ENCODE measurements around the gene OSBPL10. TPM values are rescaled to one million over a fixed set of nuclear protein-coding genes. Genes with fewer than 3 reads are reported as not detected.
A peak's percentile ranks its signal among the peaks of the same experiment; 100 is the strongest.

Gene OSBPL10
- total RNA-seq, 1 donor from 2014 or later = 15.5 TPM

GRCh38 chr3:31926543-31926942, 54.5 kb downstream of the OSBPL10 start:
- no peak for DNase-seq (ENCODE audit: low read depth)

DNA sequence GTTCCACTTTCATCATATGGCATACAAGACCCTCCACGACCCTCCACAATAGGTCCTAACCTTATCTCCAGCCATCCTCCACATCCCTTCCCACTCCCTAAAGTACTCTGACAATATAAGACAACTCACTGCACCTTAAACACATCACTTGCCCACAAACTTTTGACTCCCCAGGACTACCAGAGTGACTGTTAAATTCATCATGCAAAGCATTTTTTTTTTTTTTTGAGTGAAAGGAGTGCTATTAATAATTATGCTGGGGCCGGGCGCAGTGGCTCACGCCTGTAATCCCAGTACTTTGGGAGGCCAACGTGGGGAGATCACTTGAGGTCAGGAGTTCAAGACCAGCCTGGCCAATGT, 55.8 kb downstream of the OSBPL10 start:
- no peak for DNase-seq (ENCODE audit: low read depth)

DNA sequence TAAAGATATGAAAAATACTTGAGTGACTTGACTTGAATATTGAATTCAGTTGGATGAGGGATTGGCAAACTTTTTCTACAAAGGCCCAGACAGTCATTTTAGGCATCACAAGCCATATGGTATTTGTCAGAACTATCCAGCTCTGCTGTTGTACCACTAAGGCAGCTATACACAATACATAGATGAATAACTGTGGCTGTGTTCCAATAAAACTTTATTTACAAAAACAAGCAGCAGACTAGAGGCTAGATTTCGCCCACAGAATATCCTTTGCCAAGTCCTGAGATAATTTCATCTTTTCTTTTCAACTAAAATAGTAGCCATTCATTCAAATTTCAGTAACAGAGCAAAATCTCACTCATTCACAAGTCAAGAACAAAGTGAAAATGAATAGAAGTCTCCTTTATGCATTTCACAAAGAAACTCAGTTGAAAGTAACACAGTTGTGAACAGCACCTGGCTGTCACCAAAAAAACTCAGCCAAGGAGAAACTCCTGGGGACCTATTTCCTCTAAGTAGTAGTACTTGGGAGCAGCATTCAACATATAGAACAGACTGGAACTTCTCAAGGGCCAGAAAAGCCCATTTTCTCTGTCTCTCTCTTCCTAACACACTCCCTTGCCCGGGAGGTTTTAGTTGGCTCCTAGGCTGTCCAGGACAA, 56.3 kb downstream of the OSBPL10 start:
- no peak for DNase-seq (ENCODE audit: low read depth)

DNA sequence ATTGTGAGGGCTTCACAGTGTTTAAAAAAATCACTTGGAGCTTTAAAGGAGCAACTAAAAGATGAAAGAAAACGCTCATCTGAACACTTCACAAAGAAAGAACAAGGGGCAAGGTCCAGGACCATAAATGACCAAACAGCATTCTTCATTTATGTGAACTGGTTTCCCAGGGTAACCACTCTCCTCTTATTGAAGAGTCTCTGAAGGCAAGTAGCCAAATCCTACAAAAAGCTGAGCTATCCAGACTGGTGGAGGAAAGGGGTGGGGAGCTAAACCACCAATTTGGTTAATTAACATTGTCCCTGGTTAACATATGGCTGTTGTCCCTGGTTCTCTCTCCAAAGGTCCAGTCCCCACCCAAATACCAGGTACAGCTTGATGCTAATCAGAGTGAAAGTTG, 58.1 kb downstream of the OSBPL10 start:
- no peak for DNase-seq (ENCODE audit: low read depth)

DNA sequence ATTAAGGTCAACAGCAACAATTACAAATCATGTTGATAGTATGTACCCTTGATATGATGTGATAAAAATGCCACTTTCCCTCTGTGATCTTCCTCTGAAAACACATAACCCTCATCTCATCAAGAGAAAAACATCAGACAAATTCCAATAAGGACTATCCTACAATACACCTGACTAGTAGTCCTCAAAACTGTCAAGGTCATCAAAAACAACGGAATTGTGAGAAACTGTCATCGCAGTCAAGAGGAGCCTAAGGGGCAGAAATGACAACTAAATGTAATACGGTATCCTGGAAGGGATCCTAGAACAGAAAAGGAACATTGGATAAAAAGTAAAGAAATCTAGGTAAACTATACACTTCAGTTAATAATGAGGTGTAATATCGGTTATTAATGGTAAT, 59.2 kb downstream of the OSBPL10 start:
- no peak for DNase-seq (ENCODE audit: low read depth)

- no peak for DNase-seq (ENCODE audit: low read depth)
Measured at GRCh38 chr3:31920310-31920709, 60.8 kb downstream of the OSBPL10 start.

DNA sequence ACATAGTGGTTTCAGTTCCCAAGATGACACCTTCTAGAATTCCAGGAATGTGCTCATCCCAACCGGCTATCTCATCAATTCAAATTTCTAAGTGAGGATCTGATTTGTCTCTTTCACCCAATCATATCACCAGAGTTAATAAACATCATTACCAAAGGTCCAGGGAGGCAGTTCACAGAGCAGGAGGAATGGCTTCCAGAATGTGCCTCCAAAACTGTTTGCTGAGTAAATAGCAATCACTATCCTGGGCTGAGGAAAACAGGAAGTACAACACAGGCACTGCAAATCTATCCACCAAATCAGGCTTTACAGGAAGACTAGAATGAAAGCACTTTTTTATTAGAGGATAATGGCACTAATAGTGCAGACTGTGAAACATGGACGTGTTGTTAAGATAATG, 61.5 kb downstream of the OSBPL10 start:
- no peak for DNase-seq (ENCODE audit: low read depth)

DNA sequence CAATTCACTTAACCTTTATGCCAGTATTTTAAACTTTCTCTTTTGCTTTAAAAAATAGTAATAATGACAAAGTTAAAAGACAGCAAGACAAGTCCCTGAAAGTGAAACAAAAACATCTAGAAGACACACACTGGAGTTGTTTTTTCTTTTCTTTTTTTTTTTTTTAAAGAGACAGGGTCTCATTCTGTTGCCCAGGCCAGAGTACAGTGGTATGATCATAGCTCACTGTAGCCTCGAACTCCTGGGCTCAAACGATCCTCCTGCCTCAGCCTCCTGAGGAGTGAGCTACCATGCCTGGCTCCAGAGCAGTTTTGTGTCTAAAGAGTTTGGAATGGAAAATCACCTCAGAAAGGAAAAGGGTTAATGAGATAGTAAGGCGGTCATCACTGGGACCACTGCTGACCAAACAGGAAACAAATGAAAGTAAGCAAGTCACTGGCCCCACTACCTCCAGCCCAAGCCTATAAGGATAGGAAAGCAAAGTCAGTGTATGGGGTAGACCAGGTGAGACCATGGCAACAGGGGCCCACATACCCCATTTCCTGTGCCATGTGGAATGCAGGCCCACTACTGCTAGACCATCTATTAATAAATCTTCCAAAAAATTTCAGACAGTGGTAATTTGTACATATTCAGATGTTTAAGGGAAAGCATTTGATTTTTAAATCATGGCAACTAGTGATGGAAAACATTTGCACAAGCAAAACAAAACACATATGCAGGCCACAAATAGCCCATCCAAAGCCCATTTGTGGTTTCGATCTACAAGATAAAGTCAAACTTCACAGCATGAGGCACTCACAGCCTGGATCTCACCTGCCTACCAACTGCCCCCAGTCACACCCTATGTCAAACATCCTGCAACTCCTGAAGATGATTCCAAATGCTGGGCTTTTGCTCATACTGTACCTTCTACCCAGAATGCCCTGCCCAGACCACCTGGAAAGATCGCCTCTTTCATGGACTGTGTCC, 62.6 kb downstream of the OSBPL10 start:
- peak; percentile 16 for DNase-seq (ENCODE audit: low read depth)

DNA sequence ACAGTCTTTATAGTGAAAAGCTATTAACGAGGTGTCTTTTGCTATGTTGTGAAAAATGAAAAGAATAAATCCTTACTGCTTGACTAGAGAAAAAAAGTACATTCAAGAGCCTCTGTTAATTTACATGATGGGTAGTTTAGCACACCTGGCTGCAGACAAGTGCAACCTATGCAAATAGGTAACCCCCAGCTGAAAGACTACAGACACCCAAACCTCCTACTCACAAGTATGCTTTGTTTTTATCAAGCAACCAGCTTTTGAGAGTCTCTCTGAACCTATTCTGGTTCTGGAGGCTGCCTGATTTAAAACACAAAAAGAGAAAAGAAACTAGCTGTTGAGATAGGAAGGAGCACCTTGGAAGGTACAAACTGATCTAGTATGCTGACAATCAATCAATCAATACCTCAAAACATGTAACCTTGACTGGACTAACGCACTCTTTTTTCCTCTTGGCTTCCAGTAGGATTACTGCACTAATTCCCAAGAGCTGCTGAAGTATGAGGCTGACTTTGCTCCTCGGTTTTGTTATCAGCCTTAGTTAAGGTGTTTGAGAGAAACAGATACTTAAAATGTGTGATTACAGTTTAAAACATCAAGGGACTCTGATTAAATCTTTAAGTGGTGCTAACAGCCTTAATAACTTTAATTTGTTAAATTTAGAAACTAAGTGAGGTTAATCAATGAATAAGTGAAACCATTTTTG, 63.6 kb downstream of the OSBPL10 start:
- DNase-seq (ENCODE audit: low read depth) = no peak

DNA sequence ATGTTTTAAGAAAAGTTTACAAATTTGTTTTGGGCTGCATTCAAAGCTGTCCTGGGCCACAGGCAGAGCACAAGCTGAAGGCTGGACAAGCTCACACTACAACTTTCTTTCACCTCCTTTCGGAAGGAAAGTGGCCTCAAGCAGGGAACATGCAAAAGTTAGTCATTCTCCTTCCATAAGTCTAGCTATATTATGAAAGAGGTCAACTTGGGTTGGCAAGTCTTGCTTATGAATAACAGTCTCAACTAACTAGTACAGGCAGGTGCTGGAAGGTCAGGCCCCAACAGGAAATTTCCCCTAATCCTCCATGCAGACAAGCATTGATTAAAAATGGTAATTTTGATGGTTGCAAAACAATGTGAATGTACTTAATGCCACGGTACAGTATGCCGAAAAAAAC, 69.4 kb downstream of the OSBPL10 start:
- no peak for DNase-seq (ENCODE audit: low read depth)

GRCh38 chr3:31911124-31911523, 69.9 kb downstream of the OSBPL10 start:
- DNase-seq (ENCODE audit: low read depth) = no peak

- DNase-seq (ENCODE audit: low read depth) = no peak
Measured at GRCh38 chr3:31909455-31909854, 71.6 kb downstream of the OSBPL10 start.

DNA sequence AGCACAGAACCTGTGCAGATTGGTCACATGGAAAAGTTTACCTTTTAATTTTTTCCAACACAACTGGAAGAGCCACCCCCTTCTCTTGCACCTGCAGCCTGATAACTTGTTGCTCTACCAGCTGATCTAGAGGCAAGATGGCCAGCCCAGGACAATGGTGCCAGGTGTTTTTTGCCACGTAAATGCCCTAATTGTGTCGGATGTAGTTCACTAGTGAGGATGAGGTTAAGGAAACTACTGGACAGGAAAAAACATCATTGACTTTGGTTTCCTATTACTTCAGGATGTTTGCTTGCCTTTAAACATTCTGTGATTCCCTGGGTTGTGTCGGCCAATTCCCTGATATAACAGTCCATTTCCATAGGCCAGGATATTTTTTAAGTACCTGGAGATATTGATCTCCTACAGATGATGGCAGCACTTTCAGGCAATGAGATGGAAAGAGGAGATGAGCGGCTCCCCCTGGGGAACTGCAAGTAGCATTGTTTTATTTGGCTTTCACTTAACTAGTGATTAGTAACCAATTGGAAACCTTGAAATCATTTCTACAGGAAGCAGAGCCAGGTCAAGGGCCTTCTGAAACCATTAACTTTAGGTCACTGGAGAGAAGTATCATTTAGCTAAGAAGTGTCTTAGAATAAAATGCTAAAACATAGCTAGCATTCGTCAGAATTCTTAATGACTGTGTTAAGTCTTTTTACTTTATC, 72.5 kb downstream of the OSBPL10 start:
- DNase-seq (ENCODE audit: low read depth) = no peak

DNA sequence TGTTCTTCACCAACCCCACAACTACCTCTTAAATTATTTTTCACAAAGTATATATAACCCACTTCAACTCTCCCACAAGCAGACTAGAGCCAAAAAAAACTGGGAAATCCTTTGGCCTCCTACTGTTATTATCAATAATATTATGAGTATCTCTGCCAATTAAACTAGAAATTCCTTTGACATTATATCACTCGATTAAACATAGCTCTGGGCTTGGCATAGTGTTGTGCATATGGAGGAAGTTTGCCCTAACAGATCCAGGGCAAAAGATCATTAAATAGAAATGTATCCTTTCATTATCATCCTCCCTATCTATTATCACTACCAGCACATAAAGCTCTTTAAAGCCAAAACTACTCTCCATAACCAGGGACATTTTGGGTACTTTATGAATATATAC, 74.9 kb downstream of the OSBPL10 start:
- DNase-seq (ENCODE audit: low read depth) = no peak

- DNase-seq (ENCODE audit: low read depth) = peak; percentile 67
Measured at GRCh38 chr3:31903686-31904431, 77.2 kb downstream of the OSBPL10 start.

- DNase-seq (ENCODE audit: low read depth) = no peak
Measured at GRCh38 chr3:31900583-31900982, 80.5 kb downstream of the OSBPL10 start.

DNA sequence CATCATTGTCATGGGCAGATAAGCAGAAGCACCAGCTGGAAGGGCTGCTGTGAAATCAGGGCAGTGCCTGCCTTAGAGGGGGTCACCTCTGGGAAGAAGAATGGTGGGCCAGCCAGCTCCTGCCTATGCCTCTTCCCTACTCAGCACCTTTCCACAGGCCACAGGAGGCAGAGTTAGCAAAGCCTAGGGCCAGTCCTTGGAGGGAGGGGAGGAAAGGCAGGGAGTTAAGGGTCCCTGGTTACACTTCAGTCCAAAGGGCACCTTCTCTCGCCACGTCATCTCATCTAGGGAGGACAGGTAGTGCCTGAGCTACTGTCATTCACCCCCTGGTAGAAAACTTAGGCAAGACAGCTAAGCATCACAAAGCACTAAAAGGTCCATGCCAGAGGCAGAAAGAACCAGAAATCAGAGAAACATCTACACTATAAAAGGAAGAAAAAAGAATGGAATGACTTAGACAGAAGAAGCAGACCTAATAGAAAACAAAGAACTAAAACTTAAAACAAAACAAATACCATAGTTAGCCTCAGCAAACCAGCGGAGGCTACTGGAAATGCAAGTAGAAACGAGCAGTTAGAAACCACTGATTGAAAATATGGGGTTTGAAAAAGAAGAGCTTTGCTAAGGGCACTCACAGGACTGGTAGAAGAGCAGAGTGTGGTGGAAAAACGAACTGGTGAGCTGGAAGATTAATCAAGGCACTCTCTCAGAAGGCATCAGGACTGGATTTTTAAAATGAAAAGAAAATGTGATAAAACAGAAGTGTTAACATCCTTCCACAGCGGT, 84.2 kb downstream of the OSBPL10 start:
- DNase-seq (ENCODE audit: low read depth) = no peak

- DNase-seq (ENCODE audit: low read depth) = no peak
Measured at GRCh38 chr3:31896026-31896425, 85.0 kb downstream of the OSBPL10 start.

DNA sequence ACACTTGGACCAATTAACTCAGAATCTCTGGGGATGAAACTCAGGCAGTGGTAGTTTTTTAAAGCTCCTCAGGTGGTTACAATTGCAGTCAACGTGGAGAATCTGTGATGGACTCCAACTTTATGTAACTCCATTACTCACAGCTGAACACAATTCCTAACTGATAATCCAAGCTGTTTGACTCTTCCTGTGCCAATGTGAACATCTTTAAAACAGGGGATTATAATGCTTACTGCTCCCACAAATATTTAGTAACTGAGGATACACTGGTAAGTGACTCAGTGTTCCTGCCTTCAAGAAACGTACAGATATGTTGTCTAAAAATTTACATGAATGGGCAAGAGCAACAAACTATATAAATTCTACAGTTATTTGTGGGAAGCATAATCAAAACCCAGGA, 85.6 kb downstream of the OSBPL10 start:
- DNase-seq (ENCODE audit: low read depth) = no peak

All from myocyte (in vitro differentiated cells).